ENCODE measurements around the gene SKAP1.
"Not testable (repeated sequence)": the region's sequence is repeated elsewhere in the genome, so short reads cannot be mapped to it uniquely, and the experiment has no call there.

Gene SKAP1

DNA sequence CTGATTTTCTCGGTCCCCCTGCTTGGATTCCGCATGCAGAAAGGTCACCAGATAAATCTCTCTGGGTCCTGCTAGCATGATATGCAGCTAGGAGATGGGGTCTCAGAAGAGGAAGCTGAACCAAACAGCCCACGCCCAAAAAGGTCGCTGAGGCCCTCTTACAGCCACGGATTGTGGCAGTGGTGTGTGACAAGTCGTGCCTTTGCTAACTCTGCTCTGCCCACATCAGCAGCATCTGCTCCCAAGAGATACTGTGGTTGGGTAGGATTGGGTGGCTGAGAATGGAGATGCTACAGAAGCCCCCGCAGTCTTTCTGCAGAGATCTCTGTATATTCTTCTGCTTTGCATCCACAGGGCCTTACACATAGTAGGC is 15.2 kb upstream of the SKAP1 start:
- DNase-seq (ENCODE audit: low read depth), result no peak

DNA sequence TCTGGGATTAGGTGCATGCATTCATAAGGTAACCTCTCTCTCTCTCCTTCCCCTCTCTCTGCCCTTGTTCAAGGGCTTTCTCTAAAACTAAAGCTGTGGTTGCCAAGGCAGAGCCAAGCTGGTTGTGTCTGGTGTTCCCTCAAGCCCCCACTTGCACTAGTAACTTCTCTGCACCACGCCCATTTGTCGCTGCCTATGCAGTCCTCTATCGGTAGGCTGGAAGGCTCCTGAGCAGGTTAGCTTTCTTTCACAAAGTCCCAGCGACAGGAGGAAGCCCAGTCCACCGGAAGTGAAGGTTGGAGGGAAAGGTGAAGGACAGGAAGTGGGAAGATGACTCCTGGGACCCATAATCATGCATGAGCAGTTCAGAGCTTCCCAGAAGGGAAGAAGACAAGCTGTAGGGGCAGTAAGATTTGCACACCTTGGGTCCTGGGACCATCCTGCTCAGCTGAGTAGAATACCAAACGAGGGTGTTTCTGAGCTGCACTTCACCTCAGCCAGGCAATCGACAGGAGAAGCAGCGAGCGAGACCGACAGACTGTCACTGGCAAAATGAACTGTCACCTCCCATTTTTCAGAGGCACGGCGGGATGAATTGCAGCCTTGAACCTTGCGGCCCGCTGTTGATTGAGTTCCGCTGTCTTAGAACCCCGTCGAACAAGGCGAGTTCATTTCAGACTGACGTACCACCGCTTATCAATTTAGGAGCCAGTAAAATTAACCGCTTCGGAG is 14.7 kb upstream of the SKAP1 start:
- no peak for DNase-seq (ENCODE audit: low read depth)

DNA sequence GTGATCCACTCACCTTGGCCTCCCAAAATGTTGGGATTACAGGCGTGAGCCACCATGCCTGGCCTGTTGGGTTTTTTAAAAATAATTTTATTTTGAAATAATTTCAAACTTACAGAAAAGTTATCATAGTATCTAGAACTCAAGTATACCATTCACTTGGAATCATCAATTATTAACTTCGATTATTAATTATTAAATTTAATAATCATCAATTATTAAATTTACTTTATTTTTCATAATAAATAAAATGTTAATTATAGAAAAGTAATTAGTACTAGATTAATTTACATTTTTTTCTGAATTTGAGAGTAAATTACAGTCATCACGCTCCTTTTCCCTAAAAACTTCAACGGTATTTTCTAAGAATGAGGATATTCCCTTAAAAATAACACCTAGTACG is 13.7 kb upstream of the SKAP1 start:
- DNase-seq (ENCODE audit: low read depth), result no peak

DNA sequence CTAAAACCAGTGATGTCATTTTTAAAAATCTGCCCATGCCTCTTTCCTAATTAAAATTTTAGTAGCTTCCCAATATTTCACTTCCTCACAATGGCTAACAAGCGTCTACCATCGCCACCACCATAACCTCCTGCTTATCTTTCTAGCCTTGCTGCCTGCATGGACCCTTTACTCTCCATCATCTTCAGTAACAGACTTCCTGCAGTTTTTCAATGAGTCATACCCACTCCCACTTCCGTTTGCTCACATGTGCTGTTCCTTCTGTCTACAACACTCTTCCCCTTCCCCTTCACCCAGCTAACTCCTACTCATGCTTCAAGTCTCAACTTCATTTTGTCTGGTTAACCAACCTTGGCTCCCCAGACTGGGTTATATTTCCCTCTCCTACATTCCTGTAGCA is 12.8 kb upstream of the SKAP1 start:
- DNase-seq (ENCODE audit: low read depth), result no peak

DNA sequence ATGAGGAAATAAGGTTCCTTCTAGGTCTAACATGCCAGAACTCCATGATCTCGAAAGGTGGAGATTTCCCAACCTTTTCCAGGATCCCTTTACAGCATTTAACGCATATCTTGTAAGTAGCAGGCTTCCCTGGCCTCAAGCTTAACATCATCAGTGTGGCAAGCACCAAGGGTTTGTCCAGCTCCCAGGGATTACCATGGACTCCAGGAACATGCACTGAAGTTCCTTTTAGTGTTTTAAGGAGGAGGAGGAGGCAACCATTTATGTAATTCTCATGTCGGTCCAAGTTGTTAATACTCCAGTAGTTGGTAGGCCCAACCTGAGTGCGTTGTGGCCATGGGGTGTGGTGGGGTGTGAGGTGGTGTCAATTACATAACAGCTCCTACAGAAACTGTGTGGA is 11.8 kb upstream of the SKAP1 start:
- DNase-seq (ENCODE audit: low read depth), result no peak

DNA sequence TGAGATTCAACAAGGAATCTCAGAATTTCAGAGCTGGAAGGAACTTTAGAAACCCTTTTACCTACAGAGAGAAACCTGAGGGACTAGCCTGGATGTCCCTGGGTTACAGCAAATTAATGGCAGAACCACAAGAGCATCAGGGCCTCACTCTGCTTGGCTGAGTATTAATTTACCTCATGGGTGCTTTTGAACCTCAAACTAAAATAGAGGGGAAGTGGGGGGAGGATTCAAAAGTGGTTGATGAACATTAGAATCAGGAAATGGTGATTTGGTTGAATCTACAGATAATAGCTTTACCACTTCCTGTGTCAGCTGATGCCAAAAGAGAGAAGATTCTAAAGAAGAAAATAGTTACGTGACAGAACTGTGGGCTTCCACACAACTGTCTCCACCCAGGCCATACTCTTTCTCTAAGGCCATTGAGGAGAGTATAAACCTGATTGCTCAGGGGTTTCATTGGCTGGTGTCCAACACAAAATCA is 11.3 kb upstream of the SKAP1 start:
- no peak for DNase-seq (ENCODE audit: low read depth)

DNA sequence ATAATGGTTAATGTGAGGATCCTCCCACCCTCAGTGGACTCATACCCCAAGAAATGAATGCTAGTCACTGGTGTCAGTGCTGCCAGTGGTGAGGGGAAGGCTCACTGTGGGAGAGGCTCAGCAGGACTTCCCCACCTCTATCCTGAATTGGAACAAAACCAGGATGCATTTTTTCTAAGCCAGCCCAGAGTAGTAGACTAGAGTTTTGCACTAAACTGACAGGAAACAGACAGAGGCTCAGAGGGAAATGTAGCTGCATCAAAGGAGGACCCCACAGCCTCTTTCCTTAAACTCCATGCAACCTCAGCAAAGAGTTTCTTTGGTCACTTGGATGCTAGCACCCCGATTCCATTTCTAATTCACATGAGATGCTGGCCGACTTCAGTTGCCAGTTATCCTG is 10.7 kb upstream of the SKAP1 start:
- no peak for DNase-seq (ENCODE audit: low read depth)

DNA sequence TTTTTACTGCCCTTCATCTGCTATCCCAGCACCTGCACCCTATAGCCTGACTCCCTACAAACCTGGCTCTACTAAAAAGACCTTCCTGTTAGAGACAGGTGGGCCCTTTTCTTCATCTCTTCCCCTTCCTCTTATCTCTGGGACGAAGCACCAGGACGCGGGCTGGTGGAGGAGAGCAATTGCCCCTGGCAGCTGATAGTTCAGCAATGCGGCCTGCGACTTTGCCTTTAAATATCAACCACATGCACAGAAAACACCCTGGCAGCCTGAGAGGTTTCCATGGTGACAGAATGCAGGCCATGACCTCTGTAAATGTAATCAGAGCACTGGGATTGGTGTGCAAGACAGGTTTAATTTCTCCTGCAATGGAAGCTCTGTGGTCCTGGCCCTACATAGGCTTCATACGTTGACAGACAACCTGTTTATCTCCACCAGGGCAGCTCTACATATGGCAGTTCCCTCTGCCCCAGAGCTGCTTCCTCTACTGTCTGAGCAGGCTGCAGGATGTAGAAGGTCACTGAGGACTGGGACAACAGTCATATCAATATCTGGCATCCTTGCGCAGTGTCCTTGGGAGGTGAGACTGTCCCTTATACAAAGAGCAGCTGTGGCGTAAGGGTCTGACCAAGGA is 10.0 kb upstream of the SKAP1 start:
- no peak for DNase-seq (ENCODE audit: low read depth)

DNA sequence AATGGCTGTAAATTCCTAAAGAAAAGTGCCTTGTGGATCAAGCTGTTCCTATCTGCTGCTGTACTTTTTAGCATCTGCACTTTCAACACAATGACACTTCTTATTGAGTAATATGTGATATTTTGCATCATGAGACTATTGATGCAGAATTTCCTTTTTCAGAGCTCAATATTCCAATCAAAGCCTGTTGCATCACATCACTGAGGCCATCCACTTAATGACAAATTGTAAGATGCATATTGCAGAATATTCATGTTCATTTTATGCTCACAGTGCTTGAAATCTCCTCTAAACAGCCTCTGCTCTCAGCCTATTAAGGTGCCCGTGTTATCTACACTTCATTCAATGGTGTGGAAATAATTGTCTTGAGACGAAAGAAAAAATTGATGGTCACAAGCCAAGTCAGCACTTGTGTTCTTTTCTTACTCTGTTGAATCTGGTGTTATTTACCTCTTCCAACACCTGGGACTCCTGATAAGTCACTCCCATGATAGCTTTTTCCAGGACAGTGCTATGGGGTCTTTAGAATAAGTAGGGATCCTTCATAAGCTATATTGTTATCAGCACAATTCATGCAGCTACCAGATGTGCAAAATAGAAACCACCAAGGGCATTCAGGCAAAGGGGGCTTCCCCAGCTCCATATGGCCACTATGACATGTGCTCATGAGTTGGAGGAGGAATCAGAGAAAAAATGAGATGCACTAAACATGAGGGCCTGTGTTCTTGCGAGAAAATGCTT is 9.3 kb upstream of the SKAP1 start:
- DNase-seq (ENCODE audit: low read depth), result no peak

DNA sequence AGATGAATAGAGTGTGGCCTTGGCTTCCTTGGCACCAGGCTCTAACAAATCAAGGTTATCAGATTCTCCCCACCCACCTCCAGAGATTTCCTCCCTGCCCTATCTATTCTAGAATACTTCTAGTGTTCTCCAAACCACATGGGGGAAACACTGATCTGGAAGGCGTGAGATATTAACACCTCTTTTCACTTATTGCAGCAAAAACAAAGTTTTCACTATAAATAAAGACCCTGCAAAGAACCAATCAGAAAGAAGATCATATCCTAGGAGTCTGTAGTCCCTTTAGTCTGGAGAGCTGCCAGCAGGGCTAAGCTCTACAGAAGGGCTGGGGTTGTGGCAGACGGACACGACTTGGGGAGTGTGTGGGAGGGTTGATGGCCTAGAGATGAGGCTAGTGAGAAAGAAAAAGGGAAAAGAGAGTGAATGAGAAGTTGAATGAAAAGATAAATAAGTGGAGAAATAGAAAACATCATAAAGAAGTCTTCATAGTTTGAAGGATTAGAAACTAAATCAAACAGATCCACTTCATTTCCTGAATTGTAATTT is 8.6 kb upstream of the SKAP1 start:
- DNase-seq (ENCODE audit: low read depth), result no peak

DNA sequence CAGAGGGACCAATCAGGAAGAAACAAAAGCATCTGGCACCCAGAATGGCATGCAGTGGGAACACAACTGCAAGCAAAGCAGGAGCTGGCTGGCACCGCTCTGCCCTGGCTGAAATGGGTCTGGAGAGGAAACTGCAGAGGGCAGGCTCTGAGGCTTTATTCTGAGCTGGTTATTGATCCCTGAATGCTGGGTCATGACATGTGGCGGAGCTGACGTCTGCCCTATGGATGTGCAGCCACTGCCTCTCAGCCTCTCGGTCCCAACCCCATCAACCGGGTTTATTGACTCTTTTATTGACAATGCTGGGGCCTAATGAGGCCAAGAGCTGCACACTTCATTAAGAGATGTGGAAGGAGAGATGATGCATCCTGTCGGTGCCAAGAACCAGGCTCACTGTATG is 3.9 kb upstream of the SKAP1 start:
- DNase-seq (ENCODE audit: low read depth), result no peak

DNA sequence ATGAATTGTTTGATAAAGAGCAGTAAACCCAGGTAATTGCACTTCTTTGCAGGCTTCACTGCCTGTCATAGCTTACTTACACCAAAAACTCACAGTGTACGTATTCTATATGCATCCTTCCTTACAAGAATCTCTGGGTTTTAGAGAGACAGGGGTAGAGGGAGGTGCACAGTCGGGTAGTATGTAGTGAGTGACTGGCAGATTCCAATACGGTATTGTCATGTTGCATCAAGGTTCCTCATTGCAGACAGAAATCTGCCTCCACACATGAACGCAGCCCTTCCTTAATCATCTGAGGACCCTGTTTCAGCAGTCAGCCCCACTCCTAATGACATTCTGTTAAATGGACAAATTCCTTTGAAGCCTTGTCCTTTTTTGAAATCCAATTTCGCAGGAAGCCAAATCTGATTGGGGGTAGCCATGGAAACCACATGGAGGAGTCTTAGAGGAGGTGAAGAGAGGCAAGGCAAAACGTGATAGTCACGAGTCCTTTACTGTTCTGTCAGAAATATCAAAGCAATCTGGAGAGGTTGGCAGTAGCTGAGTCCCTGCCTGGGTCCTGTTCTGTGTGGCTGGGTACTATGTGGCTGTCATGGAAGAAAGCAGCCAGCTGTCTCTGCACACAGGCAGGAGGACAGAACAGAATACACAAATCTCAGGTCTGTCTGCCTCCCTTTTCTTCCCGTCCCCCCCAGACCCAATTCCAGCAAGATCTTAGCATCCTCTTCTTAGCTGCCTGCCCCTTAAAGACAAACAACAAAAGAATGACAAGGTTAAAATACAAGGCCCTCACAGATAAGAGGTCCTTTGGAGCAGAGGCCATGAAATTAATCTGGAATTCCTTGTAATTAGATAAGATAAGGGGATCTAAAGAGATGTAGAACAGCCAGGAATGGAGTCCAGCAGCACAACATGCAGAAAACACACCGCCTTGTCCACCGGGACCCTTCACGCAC is 3.1 kb upstream of the SKAP1 start:
- no peak for DNase-seq (ENCODE audit: low read depth)

DNA sequence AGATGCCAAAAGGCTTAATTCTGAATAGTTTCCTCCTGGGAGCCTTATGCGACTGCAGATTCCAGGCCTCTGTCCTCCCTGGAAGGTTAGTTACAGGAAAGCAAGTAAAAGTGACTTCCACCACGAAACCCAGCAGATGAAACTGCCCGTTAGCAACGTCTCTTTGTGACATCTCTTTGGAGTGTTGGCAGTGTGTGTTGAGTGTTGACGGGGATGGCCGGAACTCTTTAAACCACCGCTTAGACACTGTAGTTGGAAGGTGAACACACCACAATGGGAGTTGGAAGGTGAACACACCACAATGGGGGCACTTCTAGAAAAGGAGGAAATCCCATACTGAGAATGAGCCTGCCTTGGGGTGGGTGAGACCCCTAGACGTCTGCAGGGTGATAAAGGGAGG is 858 bp downstream of the SKAP1 start:
- DNase-seq (ENCODE audit: low read depth), result no peak

DNA sequence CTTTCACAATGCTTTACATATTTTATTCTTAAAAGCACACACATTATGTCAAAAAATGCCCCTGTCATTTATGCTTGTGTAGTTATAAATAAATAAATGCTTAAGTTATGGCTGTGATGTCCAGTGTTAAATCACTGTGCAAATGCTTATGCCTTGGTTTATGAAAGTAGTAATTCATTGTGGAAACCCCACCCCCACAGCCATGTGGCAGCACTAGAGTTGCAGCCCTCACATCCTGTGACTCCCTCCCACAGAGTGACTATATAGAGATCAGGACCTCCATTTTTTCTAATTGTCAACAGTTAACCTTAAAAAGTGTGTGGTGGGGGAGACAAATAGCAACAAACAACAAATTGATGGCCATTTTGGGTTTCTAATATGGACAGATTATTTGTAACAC is 2.4 kb downstream of the SKAP1 start:
- no peak for DNase-seq (ENCODE audit: low read depth)

DNA sequence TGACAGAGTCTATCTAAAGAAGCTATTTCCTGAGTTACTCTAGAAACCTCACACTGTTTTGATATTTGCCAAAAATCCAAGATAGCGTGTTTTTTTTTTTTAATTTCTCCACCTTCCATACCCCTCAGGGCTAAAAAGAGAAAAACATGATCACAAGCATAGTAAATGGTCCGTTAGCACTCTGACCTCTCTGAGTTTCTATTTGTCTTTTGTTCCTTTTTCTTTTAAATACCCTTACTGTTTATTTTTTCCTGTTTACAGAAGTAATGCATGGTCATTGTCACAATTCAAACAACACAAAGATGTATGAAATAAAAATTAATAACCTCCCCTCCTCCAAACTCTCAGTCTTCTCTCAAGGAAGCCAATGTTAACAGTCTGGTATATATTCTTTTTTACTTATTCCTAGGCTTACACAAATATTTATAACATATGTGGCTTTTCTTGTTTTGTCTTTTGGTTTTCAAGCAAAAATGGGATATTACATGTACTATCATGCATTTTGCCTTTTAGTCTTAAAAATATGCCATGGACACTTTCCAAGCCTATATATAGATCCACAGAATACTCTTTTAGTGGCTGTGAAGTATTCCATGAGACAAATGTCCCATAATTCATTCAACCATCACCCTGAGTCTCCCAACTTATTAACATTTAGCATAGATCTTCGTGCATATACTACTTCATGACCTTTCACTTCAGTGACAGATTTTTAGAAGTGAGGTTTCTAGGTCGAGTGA is 3.1 kb downstream of the SKAP1 start:
- no peak for DNase-seq (ENCODE audit: low read depth)

DNA sequence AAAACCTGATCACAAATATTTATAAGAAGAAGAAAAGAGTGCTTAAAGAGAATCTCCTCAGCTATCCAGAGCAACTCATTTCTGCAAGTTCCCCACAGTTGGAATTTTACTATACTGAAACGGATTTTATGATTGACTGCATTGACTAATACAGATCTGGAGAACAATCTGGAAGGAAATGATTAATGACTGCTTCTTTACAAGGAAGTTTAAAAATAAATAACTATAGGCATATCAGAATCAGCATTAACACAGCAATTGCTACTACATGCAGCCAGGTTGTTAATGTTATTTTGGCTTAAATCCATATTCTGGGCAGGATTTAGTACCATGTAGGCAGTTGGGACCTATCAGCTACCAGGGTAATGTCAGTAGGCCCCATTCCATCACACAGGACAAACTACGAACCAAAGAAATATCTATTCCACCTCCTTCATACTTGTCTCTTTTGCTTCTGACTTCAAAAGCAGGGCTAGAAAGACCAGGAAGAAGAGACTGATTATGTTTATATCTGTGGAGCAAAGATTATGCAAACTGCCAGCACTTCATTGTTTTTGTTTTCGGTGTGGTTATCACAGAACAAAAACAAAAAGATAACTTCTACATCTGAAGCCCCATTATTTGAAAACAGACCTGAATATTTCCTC is 3.9 kb downstream of the SKAP1 start:
- no peak for DNase-seq (ENCODE audit: low read depth)

DNA sequence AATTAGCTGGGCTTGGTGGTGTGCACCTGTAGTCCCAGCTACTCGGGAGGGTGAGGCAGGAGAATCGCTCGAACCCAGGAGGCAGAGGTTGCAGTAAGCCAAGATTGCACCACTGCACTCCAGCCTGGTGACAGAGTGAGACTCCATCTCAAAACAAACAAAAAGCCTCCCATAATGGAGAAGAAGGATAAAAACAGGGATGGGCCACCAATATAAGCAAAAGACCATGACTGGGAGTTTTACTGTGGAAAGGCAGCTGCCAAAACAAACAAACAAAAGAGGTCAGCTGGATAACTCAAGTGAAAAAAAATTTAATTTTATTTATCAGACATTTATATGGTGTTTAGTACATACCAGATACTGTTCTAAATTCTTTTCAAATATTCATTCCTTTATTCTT is 8.0 kb downstream of the SKAP1 start:
- not testable (repeated sequence) for DNase-seq (ENCODE audit: low read depth)

DNA sequence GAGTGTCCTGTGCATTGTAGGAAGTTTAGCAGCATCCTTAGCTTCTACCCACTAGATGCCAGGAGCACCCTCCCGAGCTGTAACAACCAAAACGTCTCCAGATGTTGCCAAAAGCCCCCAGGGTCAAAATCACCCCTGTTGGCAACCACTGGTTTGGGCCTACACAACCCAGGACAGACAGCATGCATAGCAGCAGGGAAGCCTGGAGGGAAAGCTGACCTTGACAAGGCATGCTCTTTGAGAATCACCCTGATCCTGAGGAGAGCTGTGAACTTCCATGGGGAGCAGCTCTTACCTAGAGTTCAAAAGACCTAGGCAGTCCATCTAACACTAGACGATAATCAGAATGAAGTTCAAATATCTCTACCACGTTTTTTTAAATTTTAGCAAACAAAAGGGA is 9.2 kb downstream of the SKAP1 start:
- DNase-seq (ENCODE audit: low read depth), result no peak

DNA sequence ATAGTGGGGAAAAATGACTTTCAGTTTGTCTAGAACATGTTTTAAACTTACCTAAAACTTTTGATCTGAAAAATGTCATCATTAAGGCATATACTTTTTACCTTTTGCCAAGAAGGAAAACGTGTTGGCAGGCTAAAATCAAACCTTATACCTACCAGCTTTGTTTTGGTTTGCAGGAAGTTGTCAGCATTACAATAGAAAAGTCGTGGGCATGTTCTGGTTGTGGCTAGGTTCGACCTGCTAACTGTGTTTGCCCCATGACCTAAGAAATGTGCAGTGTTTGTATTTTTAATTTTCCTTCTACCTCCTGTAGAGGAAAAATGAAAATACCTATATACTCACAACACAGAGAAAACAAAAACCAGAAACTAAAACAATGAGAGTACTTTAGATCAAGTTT is 13.0 kb downstream of the SKAP1 start:
- DNase-seq (ENCODE audit: low read depth), result no peak

DNA sequence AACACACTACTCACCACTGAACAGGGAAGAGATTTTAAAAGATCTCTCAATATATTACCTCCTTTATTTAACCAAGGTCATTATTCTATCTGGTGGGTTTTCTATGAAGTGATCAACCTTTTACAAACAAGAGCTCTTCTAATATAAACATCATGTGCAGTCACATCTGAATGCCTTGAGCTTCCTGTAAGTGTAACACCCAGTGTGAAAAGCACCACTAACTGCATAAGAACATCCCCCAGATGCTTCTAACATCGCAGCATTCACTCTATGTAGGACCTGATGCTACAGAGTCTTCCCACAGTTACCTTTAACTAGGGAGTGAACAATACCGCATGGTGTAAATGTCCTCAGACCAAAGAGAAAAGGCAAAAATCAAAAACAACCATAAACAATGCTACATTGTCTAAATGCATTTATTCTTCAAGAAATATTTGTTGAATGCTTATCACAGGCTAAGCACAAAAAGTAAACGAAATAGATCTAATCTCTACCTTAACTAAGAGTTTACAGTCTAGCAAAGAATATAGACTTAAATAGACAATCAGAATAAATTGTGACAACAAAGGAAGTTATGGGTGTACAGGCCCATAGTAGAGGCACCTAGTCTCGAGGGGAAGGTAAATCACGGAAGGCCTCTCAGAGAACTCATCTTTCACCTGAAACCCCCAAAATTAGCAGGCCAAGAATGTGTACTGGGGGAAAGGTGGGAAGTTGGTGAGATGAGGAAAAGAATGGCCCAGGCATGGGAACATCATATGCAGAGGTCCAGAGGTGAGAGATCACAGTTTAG is 16.2 kb downstream of the SKAP1 start:
- no peak for DNase-seq (ENCODE audit: low read depth)

All from fibroblast of the conjunctiva (primary cell).